NB4 (cell line): ENCODE data around the gene CRX.

Experiments
- CTCF ChIP-seq: IDR thresholded peaks from one replicate; pipeline ENCODE4 v1.5.1; 2012; ENCODE audit warnings: low read depth, low read length
- MAX ChIP-seq: IDR thresholded peaks from 2 replicates; pipeline ENCODE4 v1.6.1; 2011; ENCODE audit warnings: low read depth, low read length
- MYC ChIP-seq: IDR thresholded peaks from 2 replicates; pipeline ENCODE4 v1.6.1; 2011; ENCODE audit warnings: low read depth, low read length
- POLR2A ChIP-seq: IDR thresholded peaks from 2 replicates; pipeline ENCODE4 v1.6.1; 2011; ENCODE audit warnings: mild to moderate bottlenecking; ENCODE audit not compliant: insufficient read length; ENCODE audit errors: extremely low read depth

GRCh38 chr19:47819858-47820257 lies 1.9 kb upstream of the CRX start:
- no peak for TF ChIP-seq CTCF
- TF ChIP-seq POLR2A = no peak
- no peak for TF ChIP-seq MAX
- no peak for TF ChIP-seq MYC
